HPDE6-E6E7 (cell line): ENCODE measurements around the gene VAMP3.
"Not testable (repeated sequence)": the region's sequence is repeated elsewhere in the genome, so short reads cannot be mapped to it uniquely, and the experiment has no call there.

ENCODE experiments used
- DNase-seq: peaks from one replicate; pipeline ENCODE4 v3.0.0; 2011; ENCODE audit warnings: missing footprints; ENCODE audit errors: extremely low spot score

The VAMP3 gene

DNA sequence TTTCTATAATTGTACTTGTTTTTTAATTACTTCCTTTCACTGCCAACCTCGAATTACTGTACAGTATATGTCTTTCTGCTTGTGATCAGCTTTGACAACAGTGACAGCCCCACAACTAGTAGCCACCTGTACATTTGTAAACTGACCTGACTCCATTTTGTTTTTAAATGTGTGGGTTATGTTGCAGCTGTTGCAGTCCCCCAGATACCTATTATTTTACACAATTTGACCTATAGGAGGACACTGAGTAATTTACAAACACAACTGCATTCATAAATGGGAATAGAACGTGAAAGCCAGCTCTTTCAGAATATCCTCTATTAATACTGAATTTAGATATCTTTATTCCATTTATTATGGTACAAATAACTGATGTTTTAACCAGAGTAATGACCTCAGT is 2.5 kb upstream of the VAMP3 start:
- DNase-seq: no peak

DNA sequence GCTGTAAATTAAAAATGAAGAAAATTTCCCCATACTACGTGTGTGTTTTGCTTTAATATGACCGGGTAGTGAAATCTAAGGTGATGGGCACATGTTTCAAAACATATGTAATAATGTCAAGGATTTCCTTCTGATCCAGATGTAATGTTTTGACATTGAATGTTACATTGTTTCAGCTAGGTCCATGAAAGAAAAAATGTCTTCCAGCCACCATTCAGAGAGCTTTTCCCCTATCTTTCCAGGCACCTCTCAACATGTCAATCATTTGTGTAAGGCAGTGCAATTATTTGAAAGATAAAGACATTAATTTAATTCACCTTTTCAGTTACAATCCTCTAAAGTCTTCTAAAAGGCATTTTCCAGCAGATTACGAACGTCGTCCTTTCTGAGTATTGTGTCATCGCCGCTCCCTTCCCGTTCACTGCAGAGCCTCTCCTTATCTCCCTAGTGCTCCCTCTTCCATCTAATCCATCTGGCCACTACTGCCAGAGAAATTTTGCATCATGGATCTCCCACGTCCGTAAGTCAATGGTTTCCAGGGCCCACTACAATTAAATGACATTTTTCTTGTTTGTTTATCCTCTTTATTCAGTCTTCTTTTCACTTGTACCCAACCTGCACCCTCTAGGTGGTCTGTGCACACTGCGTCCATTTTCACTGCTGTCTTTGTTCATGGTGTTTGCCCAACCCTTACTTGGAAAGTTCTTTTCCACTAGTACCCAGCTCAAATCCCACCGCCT is 1.3 kb upstream of the VAMP3 start:
- no peak for DNase-seq

DNA sequence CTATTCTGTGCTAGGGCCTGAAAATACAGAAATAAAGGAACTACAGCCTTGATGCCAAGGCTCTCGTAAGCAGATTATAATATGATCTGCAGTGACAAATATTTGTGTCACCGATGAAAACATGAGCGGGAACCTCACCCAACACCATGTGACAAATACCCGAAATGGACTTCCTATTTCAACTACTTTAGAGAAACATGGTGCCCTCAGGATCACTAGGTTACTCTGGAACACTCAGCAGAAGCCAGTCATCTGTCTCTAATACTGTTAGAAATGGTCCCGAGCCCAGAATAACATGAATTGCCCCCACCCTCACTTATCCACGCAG is 463 bp upstream of the VAMP3 start:
- no peak for DNase-seq

DNA sequence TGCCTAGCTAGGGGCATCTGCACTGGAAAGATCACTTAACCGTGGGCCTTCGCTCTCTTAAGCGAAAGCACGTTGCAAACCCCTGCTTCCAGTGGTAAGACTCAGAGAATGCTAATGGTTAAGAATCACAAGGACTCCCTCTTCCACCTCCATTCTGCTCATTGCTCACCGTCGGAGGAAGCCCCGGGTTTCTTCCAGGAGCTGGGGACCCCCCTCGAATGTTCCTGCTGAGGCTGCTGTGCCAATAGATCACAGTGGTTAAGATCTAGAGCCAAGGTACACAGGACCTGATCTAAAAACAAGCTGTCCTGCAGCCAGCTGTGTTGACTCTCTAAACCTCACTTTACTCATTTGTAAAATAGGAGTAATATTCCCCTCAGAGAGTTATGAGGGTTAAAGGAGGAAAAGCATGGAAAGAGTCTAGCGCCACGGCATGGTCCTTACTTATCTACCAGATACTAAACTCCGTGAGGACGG is 765 bp downstream of the VAMP3 start:
- no peak for DNase-seq

DNA sequence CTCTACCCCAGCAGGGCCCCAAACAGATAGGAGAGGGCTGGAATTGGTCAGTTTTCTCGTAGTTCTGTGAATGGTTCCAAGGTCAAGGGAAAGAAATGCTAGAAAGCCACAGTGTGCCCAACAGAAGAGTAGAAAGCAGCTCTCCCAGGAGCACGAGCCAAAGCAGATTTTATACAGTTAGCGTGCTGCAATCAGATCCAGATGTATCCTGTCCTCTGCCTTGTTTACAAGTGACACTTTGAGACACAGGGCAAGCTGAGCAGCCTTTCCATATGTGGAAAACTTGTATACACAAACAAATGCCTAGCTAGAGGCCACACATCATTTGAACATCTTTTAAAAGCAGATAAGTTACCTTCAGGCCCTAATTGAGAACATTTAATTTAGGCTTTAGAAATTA is 6.5 kb downstream of the VAMP3 start:
- DNase-seq: no peak

DNA sequence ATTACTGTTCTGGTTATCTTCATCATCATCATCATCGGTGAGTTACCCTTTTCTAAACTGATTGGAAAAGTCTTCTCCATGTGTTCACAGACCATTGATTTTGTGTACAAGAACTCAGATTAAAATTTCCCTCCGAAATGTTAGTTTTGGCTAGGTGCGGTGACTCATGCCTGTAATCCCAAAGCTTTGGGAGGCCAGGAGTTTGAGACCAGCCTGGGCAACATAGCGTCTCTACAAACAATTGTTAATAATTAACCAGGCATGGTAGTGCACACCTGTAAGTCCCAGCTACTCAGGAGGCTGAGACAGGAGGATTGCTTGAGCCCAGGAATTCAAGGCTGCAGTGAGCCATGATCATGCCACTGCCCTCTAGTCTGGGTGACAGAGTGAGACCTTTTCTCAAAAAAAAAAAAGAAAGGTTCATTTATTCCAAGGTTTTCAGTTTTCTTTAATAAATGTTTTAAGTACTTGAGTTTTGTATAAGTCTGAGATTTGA is 7.1 kb downstream of the VAMP3 start:
- no peak for DNase-seq

DNA sequence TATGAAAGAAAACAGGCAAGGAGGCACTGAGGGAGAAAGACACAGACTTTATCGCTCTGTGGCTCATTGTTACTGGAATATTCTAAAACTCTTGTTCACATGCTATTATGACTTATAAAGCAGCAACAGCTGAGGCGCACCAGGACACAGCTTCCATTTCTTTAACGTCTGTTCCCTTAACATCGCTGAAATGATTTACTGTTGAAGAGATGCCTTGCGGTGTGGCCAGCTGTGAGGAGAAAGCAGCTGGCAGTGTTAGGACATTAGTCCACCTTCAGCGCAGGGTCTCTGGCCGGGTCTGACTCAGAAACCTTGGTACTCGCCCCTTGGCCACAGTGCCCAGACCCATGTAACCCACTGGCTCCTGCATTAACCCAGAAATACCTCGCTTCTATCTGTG is 9.9 kb downstream of the VAMP3 start:
- no peak for DNase-seq

DNA sequence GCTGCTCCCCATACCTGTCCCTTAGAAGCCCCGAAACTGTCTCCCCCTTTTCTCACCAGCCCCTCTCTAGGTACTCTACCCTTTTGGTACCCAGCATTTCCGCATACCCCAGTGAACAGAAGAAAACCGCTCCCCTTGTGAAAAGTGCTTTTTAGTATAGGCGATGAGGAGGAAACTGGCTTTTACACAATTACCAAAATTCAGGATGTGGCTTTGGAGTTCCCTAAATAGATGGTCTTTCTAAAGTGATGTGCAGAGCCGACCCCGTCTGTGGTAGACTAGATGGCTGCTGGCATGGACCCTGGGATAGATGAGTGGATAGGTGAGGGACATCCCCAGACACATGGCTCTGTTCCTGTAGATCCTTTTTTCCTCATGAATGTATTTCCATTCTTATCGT is 10.4 kb downstream of the VAMP3 start:
- no peak for DNase-seq

DNA sequence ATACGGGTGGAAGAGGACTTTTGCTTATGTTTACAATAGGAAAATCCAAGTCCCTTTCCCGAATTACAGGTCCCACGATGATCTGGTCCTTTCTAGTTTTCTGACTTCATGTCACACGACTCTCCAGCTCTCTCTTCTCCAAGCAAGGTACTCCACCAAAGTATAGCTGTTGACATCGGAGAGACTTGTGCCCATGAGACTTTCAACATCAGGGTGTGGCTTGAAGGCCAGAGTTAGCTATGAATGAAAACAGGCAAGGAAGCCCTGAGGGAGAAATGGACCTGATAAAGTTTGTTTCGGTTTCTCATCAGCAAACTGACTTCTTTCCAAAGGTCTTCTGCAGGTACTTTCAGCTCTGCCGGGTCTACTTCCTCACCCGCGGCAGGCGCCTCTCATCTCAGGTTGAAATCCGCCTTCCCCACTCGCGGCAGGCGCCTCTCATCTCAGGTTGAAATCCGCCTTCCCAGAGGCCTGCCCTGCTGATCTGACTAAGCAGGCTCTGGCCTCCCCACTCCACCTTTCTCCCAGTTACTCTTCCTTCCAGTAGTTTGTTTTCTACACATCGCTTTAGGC is 10.9 kb downstream of the VAMP3 start:
- DNase-seq: peak; percentile 25

DNA sequence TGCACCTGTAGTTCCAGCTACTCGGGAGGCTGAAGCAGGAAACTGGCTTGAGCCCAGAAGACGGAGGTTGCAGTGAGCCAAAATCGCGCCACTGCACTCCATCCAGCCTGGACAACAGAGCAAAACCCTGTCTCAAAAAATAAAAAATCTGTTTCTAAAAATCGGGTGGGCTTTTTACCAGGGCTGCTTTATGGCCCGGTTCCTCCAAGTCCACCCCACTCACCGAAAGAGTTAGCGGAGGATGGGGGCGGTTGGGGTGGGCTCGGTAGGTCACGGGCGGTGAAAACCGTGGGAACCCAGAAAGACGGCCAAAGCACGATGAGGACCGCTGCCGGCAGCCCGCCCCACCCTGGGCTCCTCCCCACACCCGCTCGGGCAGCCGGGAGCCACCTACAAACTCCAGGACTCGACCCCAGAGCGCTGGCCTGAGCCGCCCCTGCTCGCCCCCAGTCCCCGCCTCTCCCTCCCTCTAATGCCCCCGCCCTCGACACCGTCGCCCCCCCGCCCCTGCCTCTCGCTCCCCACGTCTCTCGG is 12.1 kb downstream of the VAMP3 start:
- DNase-seq: peak; percentile 55

DNA sequence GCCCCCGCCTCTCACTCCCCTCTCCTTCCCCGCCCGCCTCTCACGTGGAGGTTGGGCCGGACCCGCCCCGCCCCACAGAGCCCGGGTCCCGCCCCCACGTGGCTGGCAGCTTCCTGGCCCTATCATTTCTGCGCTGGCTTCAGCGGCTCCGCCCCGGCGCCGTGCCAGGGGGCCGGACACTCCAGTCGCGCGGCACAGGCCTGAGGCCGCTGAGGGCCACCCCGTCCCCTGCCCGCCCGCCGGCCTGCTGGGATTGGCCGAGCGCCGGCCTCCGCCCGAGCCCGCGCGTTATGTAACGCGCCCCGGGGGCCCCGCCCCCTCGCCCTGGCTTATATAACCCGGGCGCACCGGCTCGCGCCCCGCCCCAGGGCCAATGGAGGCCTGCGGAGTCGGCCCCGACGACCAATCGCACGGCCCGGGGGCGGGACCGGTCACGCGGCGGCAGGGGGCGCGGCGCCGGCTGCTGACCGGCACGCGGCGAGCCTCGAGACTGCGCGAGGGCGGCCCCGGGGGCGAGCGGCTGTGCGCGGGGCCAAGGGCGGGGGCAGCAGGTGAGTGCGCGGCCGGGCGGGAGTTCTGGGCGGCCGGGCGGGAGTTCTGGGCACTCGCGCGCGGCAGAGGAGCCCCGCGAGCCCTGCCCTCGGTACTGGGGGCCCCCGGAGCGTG is 12.9 kb downstream of the VAMP3 start, which contains the start of gene PER3:
Gene PER3 (plus strand): TSS at position 466 of the 666 bp plus-strand sequence. CDS start 587 bp downstream, outside the sequence.
- peak; percentile 94 for DNase-seq

DNA sequence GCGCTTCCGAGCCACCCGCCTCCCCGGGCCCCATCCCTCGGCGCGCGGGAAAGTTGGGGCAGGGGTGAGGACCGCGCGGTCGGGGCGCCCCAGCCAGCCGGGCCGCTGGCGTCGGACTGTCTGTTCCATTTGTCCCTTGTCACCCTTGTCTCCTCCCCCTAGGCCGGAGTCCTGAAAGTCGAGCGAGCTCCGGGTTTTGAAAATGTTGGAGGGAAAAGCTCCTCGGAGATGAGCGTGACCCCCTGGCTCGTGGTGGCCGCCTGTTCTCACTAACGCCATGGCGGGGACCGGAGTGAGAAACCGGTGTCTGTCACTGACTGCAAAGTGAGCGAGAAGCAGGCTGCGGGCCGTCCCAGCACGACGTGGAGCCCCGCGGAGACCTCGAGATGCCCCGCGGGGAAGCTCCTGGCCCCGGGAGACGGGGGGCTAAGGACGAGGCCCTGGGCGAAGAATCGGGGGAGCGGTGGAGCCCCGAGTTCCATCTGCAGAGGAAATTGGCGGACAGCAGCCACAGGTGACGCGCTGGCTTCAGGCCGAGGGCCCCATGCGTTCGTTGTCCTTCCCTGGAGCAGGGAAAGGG is 13.5 kb downstream of the VAMP3 start:
- no peak for DNase-seq

DNA sequence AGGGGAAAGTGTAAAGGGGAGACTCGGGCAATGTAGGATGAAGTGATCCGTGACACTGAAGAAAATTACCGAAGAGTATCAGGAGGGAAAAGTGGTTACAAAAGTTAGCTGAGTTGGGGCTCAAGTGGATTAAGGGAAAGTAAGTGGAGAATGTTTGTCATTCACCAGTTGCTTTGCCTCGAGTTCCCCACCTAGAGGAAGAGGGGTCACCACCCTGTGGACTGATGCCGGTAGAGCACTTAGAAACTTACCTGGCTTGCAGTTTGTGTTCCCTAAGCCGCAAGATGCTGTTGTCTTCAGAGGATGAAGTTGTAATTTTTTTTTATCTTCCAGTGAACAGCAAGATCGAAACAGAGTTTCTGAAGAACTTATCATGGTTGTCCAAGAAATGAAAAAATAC is 14.0 kb downstream of the VAMP3 start:
- no peak for DNase-seq

DNA sequence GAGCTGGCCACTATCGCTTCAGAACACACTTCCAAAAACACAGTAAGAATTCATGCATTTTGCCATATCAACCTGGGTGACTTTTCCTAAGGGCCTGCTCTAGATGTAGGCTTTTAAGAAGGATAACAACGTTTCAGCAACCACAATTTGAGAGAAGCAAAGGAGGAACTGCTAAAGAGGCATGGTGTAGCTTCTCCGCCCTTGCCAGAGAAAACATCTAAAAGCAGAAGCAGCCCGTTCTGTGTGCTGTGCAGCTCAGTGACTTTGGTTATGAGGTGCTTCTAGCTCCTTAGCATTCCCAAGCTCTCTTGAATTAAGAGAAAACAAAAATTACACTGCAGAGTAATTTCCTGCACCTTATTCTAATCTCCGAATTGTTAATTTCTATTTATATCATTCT is 15.7 kb downstream of the VAMP3 start:
- no peak for DNase-seq

DNA sequence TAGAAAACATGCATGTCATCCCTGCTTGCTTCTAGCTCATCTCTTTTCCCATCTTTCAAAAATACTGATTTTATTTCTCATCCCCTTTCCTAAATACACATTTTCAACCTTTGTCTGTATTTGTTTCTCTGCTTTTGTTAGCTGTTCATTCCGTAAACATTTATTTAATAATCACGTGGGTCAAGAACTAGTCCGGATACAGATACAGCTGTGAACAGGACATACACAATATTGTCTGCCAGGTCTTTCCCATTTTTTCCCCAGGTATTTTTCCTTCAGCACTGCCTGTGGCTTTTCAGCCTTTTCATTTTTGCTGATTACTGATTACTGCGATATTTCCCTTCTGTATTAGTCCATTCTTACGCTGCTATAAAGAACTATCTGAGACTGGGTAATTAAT is 18.7 kb downstream of the VAMP3 start:
- no peak for DNase-seq

DNA sequence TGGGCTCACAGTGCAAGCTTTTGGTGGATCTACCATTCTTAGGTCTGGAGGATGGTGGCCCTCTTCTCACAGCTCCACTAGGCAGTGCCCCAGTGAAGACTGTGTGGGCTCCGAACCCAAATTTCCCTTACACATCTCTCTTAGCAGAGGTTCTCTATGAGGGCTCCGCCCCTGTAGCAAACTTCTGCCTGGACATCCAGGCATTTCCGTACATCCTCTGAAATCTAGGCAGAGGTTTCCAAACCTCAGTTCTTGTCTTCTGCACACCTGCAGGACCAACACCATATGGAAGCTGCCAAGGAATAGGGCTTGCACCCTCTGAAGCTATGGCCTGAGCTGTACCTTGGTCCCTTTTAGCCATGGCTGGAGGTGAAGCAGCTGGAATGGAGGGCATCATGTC is 19.9 kb downstream of the VAMP3 start:
- DNase-seq: not testable (repeated sequence)

DNA sequence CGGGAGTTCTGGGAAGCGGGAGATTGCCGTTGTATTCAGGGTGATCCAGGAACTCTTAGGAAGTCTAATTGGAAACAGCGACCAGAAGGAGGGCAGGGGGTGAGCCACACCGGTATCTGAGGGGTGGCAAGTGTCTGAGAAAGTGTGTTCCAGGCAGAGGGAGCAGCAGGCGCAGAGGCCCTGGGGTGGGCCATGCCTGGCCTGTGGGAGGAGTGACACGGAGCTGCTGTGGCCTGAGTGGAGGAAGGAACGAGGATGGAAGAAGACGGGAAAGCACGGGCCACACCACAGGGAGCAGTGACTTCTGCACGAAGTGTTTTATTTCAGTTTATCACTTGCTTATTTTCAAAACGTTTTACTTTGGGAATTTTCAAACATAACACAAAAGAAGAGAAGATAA is 24.3 kb downstream of the VAMP3 start:
- no peak for DNase-seq

DNA sequence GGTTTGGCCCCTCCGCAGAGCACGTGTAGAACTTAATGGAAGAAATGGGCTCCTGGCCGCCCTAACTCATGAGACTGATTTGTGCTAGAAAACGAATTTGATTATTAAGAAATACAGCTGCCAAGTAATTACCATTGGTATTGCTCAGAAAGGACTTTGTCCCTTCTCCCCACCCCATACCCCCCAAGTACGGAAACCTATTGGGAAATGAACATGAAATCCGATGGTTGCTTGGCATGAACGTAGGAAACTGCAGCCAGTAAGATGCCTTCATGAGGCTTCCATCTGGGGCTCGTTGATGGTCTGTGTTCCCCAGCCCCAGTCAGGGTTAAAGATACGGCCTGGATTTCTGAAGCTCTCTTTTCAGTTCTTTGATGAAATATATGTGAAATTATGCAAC is 34.4 kb downstream of the VAMP3 start:
- no peak for DNase-seq

DNA sequence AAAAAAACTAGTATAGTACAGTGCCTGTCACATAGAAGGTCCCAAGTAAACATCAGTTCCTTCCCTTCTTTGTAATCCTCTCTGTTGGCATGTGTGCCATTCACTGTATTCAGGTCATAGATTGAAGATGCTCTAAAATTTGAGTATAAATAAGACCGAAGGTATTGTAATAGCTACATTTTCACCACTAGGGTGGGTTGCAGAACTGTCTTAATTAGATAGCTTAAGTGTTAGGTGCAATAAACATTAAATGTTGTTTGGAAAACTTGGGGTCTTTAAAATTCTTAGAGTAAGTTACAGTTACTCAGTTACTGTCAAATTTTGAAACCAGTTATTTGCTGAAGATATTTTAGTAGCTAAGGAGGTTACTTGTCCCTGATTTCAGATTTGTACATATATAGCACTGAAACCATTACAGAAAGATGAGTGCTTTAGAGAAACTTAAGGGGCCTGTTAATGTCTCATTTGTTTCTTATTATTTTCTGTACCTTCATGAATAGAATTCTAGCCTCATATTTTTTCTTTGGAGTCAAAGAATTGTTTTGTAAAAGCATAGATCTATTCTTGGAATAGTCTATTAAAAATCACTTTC is 37.3 kb downstream of the VAMP3 start:
- DNase-seq: peak; percentile 7

DNA sequence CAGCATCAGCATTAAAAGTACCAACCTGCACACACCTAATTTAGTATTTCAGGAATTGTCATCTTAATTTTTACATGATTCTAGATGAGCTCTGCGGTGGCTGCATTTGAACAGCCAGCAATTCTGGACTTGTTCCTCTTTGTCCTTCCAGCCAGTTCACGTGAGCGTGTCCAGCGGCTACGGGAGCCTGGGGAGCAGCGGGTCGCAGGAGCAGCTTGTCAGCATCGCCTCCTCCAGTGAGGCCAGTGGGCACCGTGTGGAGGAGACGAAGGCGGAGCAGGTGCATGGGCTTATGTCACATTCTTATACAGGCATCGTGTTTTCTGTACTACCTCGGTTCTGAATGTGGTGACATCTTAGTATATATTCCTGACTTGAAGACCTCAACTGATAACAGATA is 38.6 kb downstream of the VAMP3 start:
- DNase-seq: no peak

DNA sequence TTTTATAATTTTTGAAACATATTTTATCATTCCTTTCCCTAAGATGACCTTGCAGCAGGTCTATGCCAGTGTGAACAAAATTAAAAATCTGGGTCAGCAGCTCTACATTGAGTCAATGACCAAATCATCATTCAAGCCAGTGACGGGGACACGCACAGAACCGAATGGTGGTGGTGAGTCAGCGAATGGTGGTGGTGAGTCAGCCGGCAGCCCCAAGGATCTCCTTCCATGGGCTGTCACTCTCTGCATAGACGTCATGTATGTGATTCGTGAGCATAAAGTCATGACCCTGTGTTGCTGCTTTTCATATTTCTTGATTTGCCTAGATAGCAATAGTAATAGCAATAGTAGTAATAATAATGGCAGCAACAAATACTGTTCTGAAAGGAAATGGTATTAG is 39.3 kb downstream of the VAMP3 start:
- DNase-seq: peak; percentile 87

DNA sequence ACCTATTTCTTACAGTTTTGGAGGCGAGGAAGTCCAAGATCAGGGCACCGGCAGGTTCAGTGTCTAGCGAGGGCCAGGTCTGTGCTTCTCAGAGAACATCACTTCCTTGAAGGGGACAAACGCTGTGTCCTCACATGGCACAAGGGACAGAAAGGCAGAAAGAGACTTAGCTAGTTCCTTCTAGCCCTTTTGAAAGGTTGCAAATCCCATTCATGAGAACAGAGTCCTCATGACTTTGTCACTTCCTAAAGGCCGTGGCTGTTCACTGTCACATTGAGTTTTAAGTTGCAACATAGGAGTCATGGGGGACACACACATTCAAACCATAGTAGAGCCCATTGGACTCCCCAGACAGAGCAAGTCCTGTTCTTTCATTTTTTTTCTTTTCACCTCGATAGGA is 40.4 kb downstream of the VAMP3 start:
- DNase-seq: no peak
